AG04450 (cell line): Measurements from ENCODE around the gene ACKR3. TPM values are rescaled to one million over a fixed set of nuclear protein-coding genes. Genes with fewer than 3 reads are reported as not detected.

Experiments used
- CTCF ChIA-PET: fragments of 300-600, 350-600 bp; formaldehyde crosslinking; extraction: SDS; loops from one replicate; lab custom pipeline; 2022; ENCODE audit warnings: antibody characterized with exemption, inconsistent platforms; lab: Charles Lee
- POLR2A ChIA-PET: fragments of 350-600 bp; formaldehyde crosslinking; extraction: SDS; loops from one replicate; lab custom pipeline; 2021; ENCODE audit warnings: antibody characterized with exemption, inconsistent platforms; lab: Yijun Ruan, JAX
- DNase-seq: peaks from one replicate; pipeline ENCODE4 v3.0.0-alpha.2; 2011; ENCODE audit warnings: low read depth, low spot score
- H3K27ac ChIP-seq: one replicate; pipeline ENCODE4 v1.5.1; 2012; ENCODE audit warnings: low read depth, low read length, control low read depth
- H3K27me3 ChIP-seq: one replicate; pipeline ENCODE4 v1.6.0; 2012; ENCODE audit warnings: low read length; ENCODE audit not compliant: control insufficient read depth, insufficient read depth
- H3K4me3 ChIP-seq: 2 replicates; pipeline ENCODE4 v1.5.1; 2011; ENCODE audit warnings: mild to moderate bottlenecking, low read depth, low read length, control low read depth
- H3K9me3 ChIP-seq: 2 replicates; pipeline ENCODE4 v1.5.1; 2012; ENCODE audit warnings: low read length; ENCODE audit not compliant: control insufficient read depth, insufficient read depth
- CTCF ChIP-seq: IDR thresholded peaks from 2 replicates; pipeline ENCODE4 v1.5.1; 2011; ENCODE audit warnings: low read depth, low read length, control low read depth, inconsistent platforms
- polyA plus RNA-seq: library from polyadenylated mRNA; depleted of rRNA; stranded (reverse); fragments of >200 nt; gene quantifications from 2 replicates; pipeline ENCODE4 v1.2.3, GENCODE V29; 2011

Gene ACKR3
- polyA plus RNA-seq, 1 experiment: 0.07 TPM

GRCh38 chr2:236547725-236548124, 21.9 kb upstream of the ACKR3 start:
- Histone ChIP-seq H3K27me3 (peaks cover 2% of the 10 kb centered on the region), H3K9me3 (no peaks in the 10 kb centered on the region), H3K27ac (no peak overlapping the region), H3K4me3 (no peak overlapping the region)
- TF ChIP-seq CTCF: no peak
- DNase-seq: no peak
- CTCF ChIA-PET: interaction anchor here (0.9 kb wide), 1 partner anchor 34 kb away, joined by 3 read pairs; no protein-coding TSS in a partner anchor
- POLR2A ChIA-PET: no interaction called here

GRCh38 chr2:236548179-236548921, 21.3 kb upstream of the ACKR3 start:
- no peak overlapping the region for H3K27ac ChIP-seq
- ChIA-PET POLR2A (no interaction called here), CTCF (no interaction called here)
- no peak for TF ChIP-seq CTCF
- no peak for DNase-seq
- H3K27me3 ChIP-seq: peaks cover 2% of the 10 kb centered on the region
- no peak overlapping the region for H3K4me3 ChIP-seq
- H3K9me3 ChIP-seq: no peaks in the 10 kb centered on the region

GRCh38 chr2:236549165-236549564, 20.5 kb upstream of the ACKR3 start:
- Histone ChIP-seq H3K4me3 (no peak overlapping the region), H3K9me3 (no peaks in the 10 kb centered on the region), H3K27me3 (peaks cover 2% of the 10 kb centered on the region), H3K27ac (no peak overlapping the region)
- no peak for DNase-seq
- TF ChIP-seq CTCF: no peak
- ChIA-PET CTCF (no interaction called here), POLR2A (no interaction called here)

GRCh38 chr2:236550290-236550689, 19.3 kb upstream of the ACKR3 start:
- Histone ChIP-seq H3K27ac (no peak overlapping the region), H3K9me3 (no peaks in the 10 kb centered on the region), H3K4me3 (no peak overlapping the region), H3K27me3 (peaks cover 1% of the 10 kb centered on the region)
- no peak for DNase-seq
- ChIA-PET CTCF (no interaction called here), POLR2A (no interaction called here)
- no peak for TF ChIP-seq CTCF

- no peak for DNase-seq
- ChIA-PET CTCF (no interaction called here), POLR2A (no interaction called here)
- no peak overlapping the region for H3K27ac ChIP-seq
- H3K4me3 ChIP-seq: no peak overlapping the region
- H3K9me3 ChIP-seq: no peaks in the 10 kb centered on the region
- no peaks in the 10 kb centered on the region for H3K27me3 ChIP-seq
- no peak for TF ChIP-seq CTCF
Observed at GRCh38 chr2:236550701-236551465, 18.7 kb upstream of the ACKR3 start.
